HG02938 (cell line): ENCODE data around the gene SLC22A23.

Experiments used
- ATAC-seq: cut with Tn5 transposase; IDR thresholded peaks from one replicate; pipeline ENCODE4 v1.9.1; 2021; ENCODE audit warnings: mild to moderate bottlenecking, moderate library complexity; ENCODE audit not compliant: unreplicated experiment

The SLC22A23 gene

GRCh38 chr6:3288711-3289663 lies 167.9 kb downstream of the SLC22A23 start:
- no peak for ATAC-seq

- ATAC-seq = no peak
These were observed 168.7 kb downstream of the SLC22A23 start for GRCh38 chr6:3287976-3288707.

DNA sequence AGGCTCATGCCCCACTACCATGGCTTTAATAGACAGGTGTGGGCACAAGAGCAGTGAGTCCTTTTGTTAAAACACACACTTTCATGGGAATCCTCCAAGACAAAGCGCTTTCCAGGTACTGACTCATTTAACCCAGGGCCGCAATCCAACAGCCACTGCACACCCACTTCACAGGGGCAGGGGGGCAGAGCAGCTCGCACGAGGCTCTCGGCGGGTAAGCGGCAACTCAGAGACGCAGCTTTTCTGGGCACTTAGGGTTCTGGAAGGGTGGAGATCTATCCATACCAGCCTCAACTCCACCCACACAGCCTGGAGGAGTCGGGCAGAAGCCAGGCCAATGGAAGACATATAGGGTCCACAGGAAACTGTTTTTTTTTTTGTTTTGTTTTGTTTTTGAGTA lies 169.5 kb downstream of the SLC22A23 start:
- no peak for ATAC-seq

DNA sequence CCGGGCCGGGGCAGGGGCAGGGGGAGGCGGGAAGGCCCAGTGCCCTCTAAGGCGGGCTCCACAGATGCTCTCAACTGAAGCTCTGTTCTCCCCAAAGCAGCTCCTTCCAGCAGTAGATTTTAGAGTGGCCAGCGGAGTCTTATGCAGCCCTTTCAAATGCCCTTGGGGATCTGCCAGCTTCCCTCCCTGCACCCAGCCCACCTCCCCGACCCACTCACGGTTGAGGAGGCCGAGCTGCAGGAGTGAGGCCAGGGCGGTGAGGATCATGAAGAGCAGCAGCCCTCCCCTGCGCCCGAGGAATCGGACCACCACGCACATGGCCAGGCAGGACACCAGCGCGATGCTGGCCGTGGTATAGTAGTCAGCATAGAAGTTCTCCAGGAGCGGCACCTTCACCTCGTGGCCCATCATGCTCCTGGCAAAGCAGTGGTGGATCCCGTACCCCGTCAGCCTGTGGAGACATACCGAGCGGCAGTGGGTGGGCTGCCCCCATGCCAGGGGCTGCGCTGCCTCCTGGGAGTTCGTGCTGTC lies 170.1 kb downstream of the SLC22A23 start:
- no peak for ATAC-seq

DNA sequence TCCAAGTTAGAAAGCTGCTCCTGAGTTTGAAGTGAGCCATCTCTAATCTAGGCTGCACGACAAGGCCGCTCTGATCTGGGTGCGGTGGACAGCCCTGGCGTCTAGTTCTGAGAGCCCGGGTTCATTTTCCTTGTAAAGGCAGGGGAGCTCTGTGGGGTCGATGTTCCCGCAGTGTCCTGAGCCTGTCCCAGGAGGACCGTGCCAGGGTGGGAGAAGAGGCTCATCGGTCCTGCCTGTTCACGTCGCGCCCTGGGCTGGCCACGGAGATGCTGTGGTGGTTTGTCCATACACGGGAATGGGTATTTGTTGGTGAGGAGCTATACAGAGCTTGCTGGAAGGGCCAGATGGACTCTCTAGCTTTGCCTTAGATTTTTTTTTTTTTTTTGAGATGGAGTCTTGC lies 171.1 kb downstream of the SLC22A23 start:
- no peak for ATAC-seq

GRCh38 chr6:3285049-3285639 lies 171.7 kb downstream of the SLC22A23 start:
- no peak for ATAC-seq

- no peak for ATAC-seq
These were observed 172.4 kb downstream of the SLC22A23 start for GRCh38 chr6:3284436-3284876.

DNA sequence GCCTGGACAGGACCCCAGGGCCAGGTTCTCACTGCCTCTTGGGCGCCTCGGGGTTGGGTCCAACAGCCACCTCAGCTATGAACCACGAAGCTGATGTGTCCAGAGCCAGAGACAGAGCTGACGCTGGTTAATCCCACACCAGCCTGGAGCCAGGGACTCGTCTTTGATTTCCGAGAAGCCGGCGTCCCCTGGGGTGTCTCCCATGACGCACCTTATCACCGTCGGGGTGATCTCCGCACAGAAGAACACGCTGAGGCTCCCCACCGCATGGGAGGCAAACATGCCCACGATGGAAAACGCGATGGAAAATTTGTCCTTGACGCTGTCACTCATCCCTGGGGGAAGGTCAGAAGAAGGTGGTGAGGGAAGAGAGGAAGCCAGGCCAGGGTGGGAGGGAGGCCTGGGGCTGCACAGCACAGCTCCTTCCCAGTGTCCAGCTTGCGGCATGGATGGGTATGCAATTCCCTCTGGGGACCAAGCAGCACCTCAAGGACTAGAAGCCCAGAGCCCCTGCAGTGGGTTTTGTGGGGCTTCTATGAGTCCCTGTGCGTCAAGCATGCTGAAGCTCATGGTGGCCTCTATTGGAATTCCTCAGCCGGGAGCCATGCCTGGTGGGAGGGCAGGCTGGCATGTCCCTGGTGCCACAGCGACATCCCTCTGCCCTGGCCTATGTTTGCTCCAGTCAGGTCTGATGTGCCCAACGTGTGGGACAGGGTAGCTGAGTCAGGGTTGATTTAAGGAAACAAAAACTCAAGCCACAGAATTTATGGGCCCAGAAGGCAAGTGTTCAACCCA lies 173.0 kb downstream of the SLC22A23 start:
- ATAC-seq = no peak

DNA sequence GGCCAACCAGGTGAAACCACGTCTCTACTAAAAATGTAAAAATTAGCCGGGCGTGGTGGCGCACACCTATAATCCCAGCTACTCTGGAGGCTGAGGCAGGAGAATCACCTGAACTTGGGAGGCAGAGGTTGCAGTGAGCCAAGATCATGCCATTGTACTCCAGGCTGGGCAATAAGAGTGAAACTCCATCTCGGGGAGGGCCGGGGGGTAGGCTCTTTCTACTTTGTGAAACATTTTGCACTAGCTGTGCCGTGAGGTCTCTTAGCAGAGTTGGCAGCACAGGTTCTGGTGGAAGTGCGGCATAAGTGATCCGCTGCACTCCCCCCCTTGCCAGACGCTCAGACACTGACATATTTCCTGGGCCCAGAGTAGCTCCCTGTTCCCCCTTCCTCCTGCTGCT lies 173.6 kb downstream of the SLC22A23 start:
- ATAC-seq = no peak

DNA sequence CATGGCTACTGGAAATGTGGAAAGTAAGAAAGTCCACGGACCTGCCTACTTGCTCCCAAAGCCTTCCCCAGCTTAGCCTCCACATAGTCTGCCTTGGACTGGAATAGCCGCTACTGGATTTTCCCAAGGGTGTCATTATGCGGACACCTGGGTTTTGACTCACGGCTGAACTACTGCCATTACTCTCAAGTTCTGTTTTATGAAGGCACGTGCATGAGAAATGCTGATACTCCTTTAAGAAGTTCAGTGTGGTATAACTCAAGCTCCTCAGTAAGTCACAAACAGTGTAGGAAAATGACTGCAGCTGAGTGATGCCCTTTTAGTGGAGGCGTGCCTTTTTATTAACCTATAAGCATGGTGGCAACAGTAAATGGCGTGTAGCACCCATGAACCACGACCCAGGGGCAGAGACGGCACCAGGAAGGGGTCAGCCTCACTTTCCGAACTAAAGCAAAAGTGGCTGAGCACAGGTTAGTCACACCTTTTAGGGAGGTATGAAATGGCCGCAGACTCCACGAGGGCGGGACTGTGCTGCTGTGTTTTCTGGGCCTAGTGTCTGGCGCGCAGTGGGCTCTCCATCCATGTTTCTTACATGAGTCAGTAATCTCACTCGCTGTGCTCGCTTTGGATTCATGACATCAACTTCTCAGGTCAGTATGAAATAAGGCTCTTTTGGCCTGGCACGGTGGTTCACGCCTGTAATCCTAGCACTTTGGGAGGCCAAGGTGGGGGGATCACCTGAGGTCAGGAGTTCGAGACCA lies 174.2 kb downstream of the SLC22A23 start:
- ATAC-seq = no peak

GRCh38 chr6:3281631-3282475 lies 175.0 kb downstream of the SLC22A23 start:
- no peak for ATAC-seq

DNA sequence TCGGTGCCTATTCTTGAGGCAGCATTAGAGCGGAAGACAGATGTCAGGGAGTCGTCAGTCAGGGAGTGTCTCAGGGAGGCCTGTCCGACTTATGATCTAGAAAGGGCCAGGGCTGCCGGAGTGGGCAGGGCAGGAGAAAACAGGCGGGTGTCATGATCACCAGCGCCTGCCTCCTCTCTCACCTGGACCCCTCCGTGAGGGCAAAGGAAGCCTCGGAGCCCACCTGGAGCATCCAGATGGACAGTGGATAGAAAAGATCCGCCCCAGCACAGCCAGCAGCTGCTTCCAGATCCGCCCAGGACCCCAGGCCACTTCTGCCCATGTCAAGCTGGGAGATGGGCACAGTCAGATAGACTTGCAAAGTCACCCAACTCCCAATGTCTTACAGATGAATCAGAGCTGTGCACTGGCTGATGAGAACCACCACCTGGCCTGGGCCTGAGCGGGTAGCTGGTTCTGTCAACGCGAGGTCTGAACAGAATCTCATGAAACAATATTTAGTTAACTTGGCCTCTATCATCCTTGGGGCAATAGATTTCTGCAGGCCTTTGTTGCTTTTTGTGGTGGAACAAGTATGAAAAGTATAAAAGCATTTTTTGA lies 175.9 kb downstream of the SLC22A23 start:
- no peak for ATAC-seq

DNA sequence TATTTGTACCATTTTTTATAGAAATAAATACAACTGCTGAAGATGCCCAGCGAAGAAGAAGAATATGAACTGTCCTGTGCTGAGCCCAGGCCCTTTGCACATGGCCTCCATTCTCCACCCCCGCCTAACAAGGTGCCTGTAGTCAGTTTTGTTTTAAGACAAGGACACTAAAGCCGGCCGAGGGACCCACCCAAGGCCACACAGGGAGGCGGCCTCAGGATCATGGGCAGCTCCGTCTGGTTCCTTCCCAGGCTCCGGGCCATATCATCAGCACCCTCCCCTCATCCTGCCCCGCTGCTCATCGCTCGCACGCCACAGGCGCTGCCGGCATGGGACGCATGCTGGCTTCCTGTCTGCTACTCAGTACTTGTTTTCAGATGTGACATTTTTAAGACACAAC lies 176.8 kb downstream of the SLC22A23 start:
- ATAC-seq = no peak

DNA sequence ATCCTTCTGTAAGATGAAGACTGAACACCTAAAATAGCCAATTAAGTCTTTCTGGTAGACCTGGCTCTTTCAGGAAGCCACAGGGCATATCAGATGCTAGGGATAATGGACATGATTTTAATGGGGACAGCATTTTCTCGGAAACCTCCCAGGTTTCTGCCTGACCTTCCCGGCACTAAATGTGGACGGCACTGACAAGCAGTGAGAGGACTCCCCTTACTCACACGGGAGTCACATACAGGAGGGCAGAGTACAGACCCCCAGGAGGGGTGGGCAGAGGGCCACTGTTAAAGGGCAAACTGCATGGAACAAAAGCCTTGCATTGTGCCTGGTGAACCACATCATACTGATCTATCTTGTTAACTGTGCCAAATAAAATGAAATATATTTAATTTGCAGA lies 178.2 kb downstream of the SLC22A23 start:
- no peak for ATAC-seq

DNA sequence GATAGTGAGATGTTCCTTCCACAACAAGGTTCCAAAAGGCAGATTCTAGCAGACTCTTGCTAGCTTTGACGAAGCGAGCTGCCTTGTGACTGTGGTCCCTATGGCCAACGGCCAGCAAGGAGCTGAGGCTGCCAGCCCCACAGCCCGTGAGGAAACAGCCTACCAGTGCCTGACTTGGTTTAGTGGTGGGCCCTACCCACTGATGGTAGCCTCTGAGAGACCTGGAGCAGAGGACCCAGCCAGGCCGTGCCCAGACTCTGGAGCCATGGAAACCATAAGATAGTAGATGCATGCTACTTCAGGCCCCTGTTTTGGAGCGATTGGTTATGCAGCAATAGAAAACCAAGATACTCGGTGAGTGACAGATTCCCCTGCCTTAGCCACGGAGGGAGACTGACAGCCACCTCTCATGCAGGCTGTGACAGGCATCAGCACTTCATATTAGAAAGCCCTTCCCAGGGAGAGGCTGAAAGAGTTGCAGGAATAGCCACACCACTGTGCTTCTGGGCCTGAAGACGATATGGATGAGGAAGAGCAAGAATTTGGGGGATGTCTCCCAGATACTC lies 178.9 kb downstream of the SLC22A23 start:
- ATAC-seq = no peak

DNA sequence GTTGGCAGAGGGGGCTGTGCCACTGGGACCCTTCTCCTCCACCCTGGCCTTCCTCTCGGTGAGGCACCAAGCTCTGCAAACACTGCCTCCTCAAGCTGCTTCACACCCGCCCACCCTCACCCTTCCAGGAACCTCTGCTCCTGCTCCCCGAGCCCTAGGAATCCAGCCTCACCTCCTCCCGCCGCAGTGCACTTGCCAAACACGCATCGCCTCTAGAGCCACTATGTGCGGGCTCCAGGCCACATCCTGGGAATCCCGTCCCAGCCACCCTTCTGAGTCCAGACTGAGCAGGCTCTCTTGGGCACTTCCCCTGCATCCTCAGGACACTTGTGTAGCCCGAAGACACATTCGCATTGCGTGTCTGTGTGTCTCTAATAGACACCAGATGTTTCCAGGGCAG lies 179.6 kb downstream of the SLC22A23 start:
- ATAC-seq = no peak

GRCh38 chr6:3276174-3277167 lies 180.4 kb downstream of the SLC22A23 start:
- no peak for ATAC-seq
